Measurements from ENCODE around the gene CNTN1. TPM values are rescaled to one million over a fixed set of nuclear protein-coding genes. Genes with fewer than 3 reads are reported as not detected.

The CNTN1 gene
- total RNA-seq, 2 donors from 2014 or later, result 0.16 to 0.19 TPM

GRCh38 chr12:40646456-40646855, 45.8 kb upstream of the CNTN1 start:
- Histone ChIP-seq H3K27ac (no peak overlapping the region), H3K36me3 (no peaks in the 10 kb centered on the region), H3K27me3 (no peaks in the 10 kb centered on the region), H3K4me1 (no peaks in the 10 kb centered on the region), H3K9me3 (peaks cover 0 to 2% of the 10 kb centered on the region in 2 donors), H3K4me3 (no peak overlapping the region)
- no peak for TF ChIP-seq CTCF (IDR thresholded peaks at IDR 0.05)
- no peak for DNase-seq (ENCODE audit: low spot score)

- no peak overlapping the region for H3K27ac ChIP-seq
- TF ChIP-seq CTCF (IDR thresholded peaks at IDR 0.05), result no peak
These were observed 45.3 kb upstream of the CNTN1 start for GRCh38 chr12:40646911-40647310.

GRCh38 chr12:40647651-40648050, 44.6 kb upstream of the CNTN1 start:
- DNase-seq (ENCODE audit: low spot score), result no peak
- TF ChIP-seq CTCF (IDR thresholded peaks at IDR 0.05), result no peak
- peaks cover 0 to 4% of the 10 kb centered on the region in 2 donors for H3K9me3 ChIP-seq
- no peaks in the 10 kb centered on the region for H3K36me3 ChIP-seq
- H3K4me3 ChIP-seq, result no peak overlapping the region
- H3K4me1 ChIP-seq, result no peaks in the 10 kb centered on the region
- no peaks in the 10 kb centered on the region for H3K27me3 ChIP-seq
- H3K27ac ChIP-seq, result no peak overlapping the region

More at GRCh38 chr12:40646911-40647310, 45.3 kb upstream of the CNTN1 start:
- Histone ChIP-seq H3K4me1 (no peaks in the 10 kb centered on the region), H3K9me3 (peaks cover 0 to 4% of the 10 kb centered on the region in 2 donors), H3K4me3 (no peak overlapping the region), H3K27me3 (no peaks in the 10 kb centered on the region), H3K36me3 (no peaks in the 10 kb centered on the region)
- no peak for DNase-seq (ENCODE audit: low spot score)

GRCh38 chr12:40648519-40648918, 43.7 kb upstream of the CNTN1 start:
- no peak for TF ChIP-seq CTCF (IDR thresholded peaks at IDR 0.05)
- Histone ChIP-seq H3K36me3 (no peaks in the 10 kb centered on the region), H3K27me3 (no peaks in the 10 kb centered on the region), H3K4me3 (no peak overlapping the region), H3K27ac (no peak overlapping the region), H3K9me3 (peaks cover 0 to 4% of the 10 kb centered on the region in 2 donors), H3K4me1 (no peaks in the 10 kb centered on the region)
- DNase-seq (ENCODE audit: low spot score), result no peak

GRCh38 chr12:40650038-40650704, 42.1 kb upstream of the CNTN1 start:
- Histone ChIP-seq H3K27me3 (no peaks in the 10 kb centered on the region), H3K4me3 (no peak overlapping the region), H3K27ac (no peak overlapping the region), H3K36me3 (no peaks in the 10 kb centered on the region), H3K9me3 (peaks cover 0 to 4% of the 10 kb centered on the region in 2 donors), H3K4me1 (no peaks in the 10 kb centered on the region)
- DNase-seq (ENCODE audit: low spot score), result no peak
- TF ChIP-seq CTCF (IDR thresholded peaks at IDR 0.05), result no peak

GRCh38 chr12:40655451-40655850, 36.8 kb upstream of the CNTN1 start:
- Histone ChIP-seq H3K4me3 (no peak overlapping the region), H3K27ac (no peak overlapping the region), H3K4me1 (no peaks in the 10 kb centered on the region), H3K36me3 (no peaks in the 10 kb centered on the region), H3K27me3 (no peaks in the 10 kb centered on the region), H3K9me3 (peaks cover 0 to 4% of the 10 kb centered on the region in 2 donors)
- TF ChIP-seq CTCF (IDR thresholded peaks at IDR 0.05), result no peak
- DNase-seq (ENCODE audit: low spot score), result no peak
